Liver (tissue), 9 donors: Measurements from ENCODE around the gene FAM209A. TPM values are rescaled to one million over a fixed set of nuclear protein-coding genes. Genes with fewer than 3 reads are reported as not detected.
A peak's percentile ranks its signal among the peaks of the same experiment; 100 is the strongest.

Experiments used
- DNase-seq: peaks from one replicate; pipeline ENCODE4 v3.0.0-alpha.2; 2017; ENCODE audit warnings: low spot score
- H3K27ac ChIP-seq, 2 donors: one replicate each; pipeline ENCODE4 v1.7.0; 2013; ENCODE audit warnings: inconsistent platforms in 2 of 2, low read length in 2 of 2, control low read depth in 1 of 2, low read depth in 1 of 2, mild to moderate bottlenecking in 1 of 2
- H3K27me3 ChIP-seq, 4 donors: one replicate each; pipeline versions ENCODE4 v1.6.1 to v1.7.0; 2013; ENCODE audit warnings: low read length in 3 of 4, inconsistent platforms in 1 of 4, mild to moderate bottlenecking in 1 of 4, moderate library complexity in 1 of 4; ENCODE audit not compliant: control insufficient read depth in 4 of 4, insufficient read depth in 4 of 4
- H3K36me3 ChIP-seq, 4 donors: one replicate each; pipeline versions ENCODE4 v1.6.1 to v1.7.0; 2013; ENCODE audit warnings: low read length in 3 of 4, mild to moderate bottlenecking in 3 of 4, low read depth in 1 of 4, moderate library complexity in 1 of 4; ENCODE audit not compliant: control insufficient read depth in 4 of 4, insufficient read depth in 3 of 4
- H3K4me1 ChIP-seq, 4 donors: one replicate each; pipeline versions ENCODE4 v1.6.1 to v1.7.0; 2013; ENCODE audit warnings: low read length in 3 of 4, mild to moderate bottlenecking in 3 of 4, moderate library complexity in 1 of 4; ENCODE audit not compliant: control insufficient read depth in 4 of 4, insufficient read depth in 4 of 4
- H3K4me3 ChIP-seq, 3 donors: one replicate each; pipeline versions ENCODE4 v1.6.1 to v1.7.0; 2013; ENCODE audit warnings: low read length in 3 of 3, control low read depth in 1 of 3, low read depth in 1 of 3, mild to moderate bottlenecking in 1 of 3
- H3K9ac ChIP-seq, 2 donors: one replicate each; pipeline ENCODE4 v1.7.0; 2013; ENCODE audit warnings: low read length in 2 of 2, mild to moderate bottlenecking in 2 of 2, moderate library complexity in 2 of 2, control low read depth in 1 of 2, low read depth in 1 of 2
- H3K9me3 ChIP-seq, 4 donors: one replicate each; pipeline versions ENCODE4 v1.6.1 to v1.7.0; 2013; ENCODE audit warnings: low read length in 3 of 4; ENCODE audit not compliant: control insufficient read depth in 4 of 4
- EGR1 ChIP-seq, 2 donors: IDR thresholded peaks; 2 replicates each; pipeline ENCODE4 v1.6.1; 2016 to 2018; ENCODE audit warnings: antibody characterized with exemption in 2 of 2, low read depth in 2 of 2
- FOXA1 ChIP-seq: IDR thresholded peaks from 2 replicates; pipeline ENCODE4 v1.6.1; 2016; ENCODE audit warnings: antibody characterized with exemption
- FOXA2 ChIP-seq: IDR thresholded peaks from 2 replicates; pipeline ENCODE4 v1.6.1; 2016; ENCODE audit warnings: antibody characterized with exemption
- JUND ChIP-seq, 2 donors: IDR thresholded peaks; 2 replicates each; pipeline ENCODE4 v1.6.1; 2016; ENCODE audit warnings: antibody characterized with exemption in 2 of 2
- NR2F2 ChIP-seq: IDR thresholded peaks from 2 replicates; pipeline ENCODE4 v1.6.1; 2016; ENCODE audit warnings: antibody characterized with exemption
- RAD21 ChIP-seq, 2 donors: IDR thresholded peaks; 2 replicates each; pipeline ENCODE4 v1.6.1; 2016; ENCODE audit warnings: antibody characterized with exemption in 2 of 2, mild to moderate bottlenecking in 2 of 2
- RXRA ChIP-seq, 2 donors: IDR thresholded peaks; 2 replicates each; pipeline ENCODE4 v1.6.1; 2017 to 2018; ENCODE audit warnings: antibody characterized with exemption in 2 of 2, mild to moderate bottlenecking in 1 of 2
- SP1 ChIP-seq: IDR thresholded peaks from 2 replicates; pipeline ENCODE4 v1.6.1; 2018; ENCODE audit warnings: antibody characterized with exemption, mild to moderate bottlenecking
- TAF1 ChIP-seq: conservative IDR thresholded peaks from 2 replicates; pipeline ENCODE4 v1.6.1; 2016; ENCODE audit warnings: antibody characterized with exemption, mild to moderate bottlenecking
- WGBS: extraction: QIAGEN DNeasy Blood & Tissue Kit; methylation state at CpG from one replicate; pipeline ENCODE4 v1.1.7; 2013; 5-methylcytosine and 5-hydroxymethylcytosine counted together
- polyA plus RNA-seq, 2 donors: library from polyadenylated mRNA; stranded (reverse) in 1 of 2; unstranded in 1 of 2; fragments of 200-250 nt in 1 of 2; fragments of >200 nt in 1 of 2; fragmentation: Nextera tagmentation in 1 of 2; extraction: Ambion mirVana in 1 of 2; gene quantifications; one replicate each; pipeline versions ENCODE4 v1.2.1 to v1.2.3, GENCODE V29; 2013 to 2015
- total RNA-seq, 2 donors: library from RNA; depleted of rRNA; stranded (reverse); fragments of >200 nt; gene quantifications; one replicate each; pipeline ENCODE4 v1.2.3, GENCODE V29; 2014
- TF ChIP-seq, protein P1 (sequence below): IDR thresholded peaks from 2 replicates; pipeline ENCODE4 v1.6.1; 2016; ENCODE audit warnings: antibody characterized with exemption, mild to moderate bottlenecking
- TF ChIP-seq, protein P2 (sequence below): IDR thresholded peaks from 2 replicates; pipeline ENCODE4 v1.6.1; 2016; ENCODE audit warnings: antibody characterized with exemption
- donor health status: healthy.
- donor health status: healthy.
- donor health status: healthy.
- donor health status: healthy.
- donor health status: healthy.

FAM209A gene
- total and polyA plus RNA-seq, 4 donors = not detected

DNA sequence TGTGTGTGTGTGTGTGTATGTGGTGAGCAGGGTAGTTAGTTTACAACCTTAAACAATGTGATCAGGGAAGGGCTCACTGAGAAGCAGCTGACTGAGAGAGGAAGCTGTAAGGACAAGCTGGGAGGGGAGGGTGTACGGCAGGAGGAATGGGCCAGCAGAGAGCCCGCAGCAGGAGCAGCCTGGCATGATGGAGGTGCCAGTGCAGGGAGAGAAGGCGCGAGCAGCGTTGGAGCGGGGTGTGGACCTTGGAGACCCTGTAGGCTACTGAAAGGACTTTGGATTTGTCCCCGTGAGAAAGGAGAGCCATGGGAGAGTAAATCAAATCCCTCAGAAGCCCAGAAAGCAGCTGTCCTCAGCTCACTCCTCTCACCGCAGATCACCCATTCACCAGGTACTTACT is 27.0 kb downstream of the FAM209A start:
- no peak for DNase-seq
- no peak for TF ChIP-seq EGR1 (IDR thresholded peaks at IDR 0.05; ENCODE audit: low read depth in 2 of 2)
- TF ChIP-seq, protein P1, sequence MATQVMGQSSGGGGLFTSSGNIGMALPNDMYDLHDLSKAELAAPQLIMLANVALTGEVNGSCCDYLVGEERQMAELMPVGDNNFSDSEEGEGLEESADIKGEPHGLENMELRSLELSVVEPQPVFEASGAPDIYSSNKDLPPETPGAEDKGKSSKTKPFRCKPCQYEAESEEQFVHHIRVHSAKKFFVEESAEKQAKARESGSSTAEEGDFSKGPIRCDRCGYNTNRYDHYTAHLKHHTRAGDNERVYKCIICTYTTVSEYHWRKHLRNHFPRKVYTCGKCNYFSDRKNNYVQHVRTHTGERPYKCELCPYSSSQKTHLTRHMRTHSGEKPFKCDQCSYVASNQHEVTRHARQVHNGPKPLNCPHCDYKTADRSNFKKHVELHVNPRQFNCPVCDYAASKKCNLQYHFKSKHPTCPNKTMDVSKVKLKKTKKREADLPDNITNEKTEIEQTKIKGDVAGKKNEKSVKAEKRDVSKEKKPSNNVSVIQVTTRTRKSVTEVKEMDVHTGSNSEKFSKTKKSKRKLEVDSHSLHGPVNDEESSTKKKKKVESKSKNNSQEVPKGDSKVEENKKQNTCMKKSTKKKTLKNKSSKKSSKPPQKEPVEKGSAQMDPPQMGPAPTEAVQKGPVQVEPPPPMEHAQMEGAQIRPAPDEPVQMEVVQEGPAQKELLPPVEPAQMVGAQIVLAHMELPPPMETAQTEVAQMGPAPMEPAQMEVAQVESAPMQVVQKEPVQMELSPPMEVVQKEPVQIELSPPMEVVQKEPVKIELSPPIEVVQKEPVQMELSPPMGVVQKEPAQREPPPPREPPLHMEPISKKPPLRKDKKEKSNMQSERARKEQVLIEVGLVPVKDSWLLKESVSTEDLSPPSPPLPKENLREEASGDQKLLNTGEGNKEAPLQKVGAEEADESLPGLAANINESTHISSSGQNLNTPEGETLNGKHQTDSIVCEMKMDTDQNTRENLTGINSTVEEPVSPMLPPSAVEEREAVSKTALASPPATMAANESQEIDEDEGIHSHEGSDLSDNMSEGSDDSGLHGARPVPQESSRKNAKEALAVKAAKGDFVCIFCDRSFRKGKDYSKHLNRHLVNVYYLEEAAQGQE = no peak
- no peak for TF ChIP-seq TAF1
- no peak for TF ChIP-seq FOXA2
- TF ChIP-seq RAD21 (IDR thresholded peaks at IDR 0.05) = no peak
- TF ChIP-seq, protein P2, sequence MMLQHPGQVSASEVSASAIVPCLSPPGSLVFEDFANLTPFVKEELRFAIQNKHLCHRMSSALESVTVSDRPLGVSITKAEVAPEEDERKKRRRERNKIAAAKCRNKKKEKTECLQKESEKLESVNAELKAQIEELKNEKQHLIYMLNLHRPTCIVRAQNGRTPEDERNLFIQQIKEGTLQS = no peak
- Histone ChIP-seq H3K9me3 (no peaks in the 10 kb centered on the region), H3K27me3 (peaks cover 0 to 2% (median 0%) of the 10 kb centered on the region in 4 donors), H3K4me1 (no peaks in the 10 kb centered on the region), H3K4me3 (no peak overlapping the region), H3K9ac (no peak overlapping the region), H3K36me3 (no peaks in the 10 kb centered on the region), H3K27ac (no peak overlapping the region)
- 93% methylated on average over 8 of the region's 8 CpGs for WGBS

DNA sequence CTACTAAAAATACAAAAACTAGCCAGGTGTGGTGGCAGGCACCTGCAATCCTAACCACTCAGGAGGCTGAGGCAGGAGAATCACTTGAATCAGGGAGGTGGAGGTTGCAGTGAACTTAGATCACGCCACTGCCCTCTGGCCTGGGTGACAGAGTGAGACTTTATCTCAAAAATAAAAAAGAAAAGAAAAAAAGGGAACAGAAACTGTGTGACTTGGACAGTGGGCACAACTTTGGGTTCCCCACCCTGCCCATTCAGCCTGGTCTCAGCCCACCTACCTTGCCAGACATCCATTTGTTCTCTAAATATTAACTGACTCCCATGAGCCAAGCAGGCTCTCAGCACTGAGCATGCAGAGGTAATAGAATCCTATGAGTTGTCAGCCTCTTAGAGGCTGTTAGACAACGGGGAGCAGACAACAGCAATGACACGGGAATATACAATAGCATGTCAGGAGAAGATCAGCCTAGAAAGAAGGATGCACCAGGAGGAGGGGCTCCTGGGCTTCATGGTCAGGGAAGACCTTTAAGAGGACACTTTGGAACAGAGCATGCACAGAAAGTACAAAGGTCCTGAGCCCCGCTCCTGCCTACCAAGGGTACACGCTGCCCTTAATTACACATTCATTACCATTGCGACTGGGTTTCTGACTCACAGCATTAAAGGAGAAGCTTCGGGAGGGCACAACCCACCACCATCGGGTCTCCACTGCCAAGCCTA is 28.5 kb downstream of the FAM209A start:
- Histone ChIP-seq H3K4me1 (no peaks in the 10 kb centered on the region), H3K9ac (no peak overlapping the region), H3K9me3 (no peaks in the 10 kb centered on the region), H3K27me3 (peaks cover 0 to 2% (median 0%) of the 10 kb centered on the region in 4 donors), H3K36me3 (no peaks in the 10 kb centered on the region), H3K4me3 (no peak overlapping the region), H3K27ac (no peak overlapping the region)
- WGBS = 48% methylated on average over 8 of the region's 8 CpGs
- DNase-seq = no peak
- TF ChIP-seq EGR1 (IDR thresholded peaks at IDR 0.05; ENCODE audit: low read depth in 2 of 2) (no peak), SP1 (no peak), RAD21 (IDR thresholded peaks at IDR 0.05) (no peak), NR2F2 (no peak), RXRA (IDR thresholded peaks at IDR 0.05) (no peak)
- TF ChIP-seq, protein P1 = no peak

DNA sequence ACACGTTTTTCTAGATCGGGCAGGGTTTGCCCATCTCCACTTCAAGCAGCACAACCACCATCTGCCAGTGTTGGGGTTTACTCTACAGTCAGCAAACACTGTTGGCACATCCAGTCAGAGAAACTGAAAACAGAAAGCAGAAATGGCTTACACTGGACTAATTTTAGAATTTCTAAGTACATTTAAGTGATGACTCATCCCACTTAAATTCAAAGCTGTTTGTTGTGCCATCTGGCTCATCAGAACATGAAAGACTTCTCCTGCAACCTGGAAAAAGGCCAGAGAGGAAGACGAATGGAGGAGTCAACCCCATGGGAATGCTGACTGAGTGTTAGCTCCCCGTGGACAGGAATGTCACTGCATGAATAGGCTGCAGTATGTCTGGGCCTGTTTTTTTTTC is 30.3 kb downstream of the FAM209A start:
- Histone ChIP-seq H3K27me3 (peaks cover 0 to 2% (median 0%) of the 10 kb centered on the region in 4 donors), H3K9me3 (no peaks in the 10 kb centered on the region), H3K4me3 (no peak overlapping the region), H3K9ac (no peak overlapping the region), H3K36me3 (no peaks in the 10 kb centered on the region), H3K27ac (no peak overlapping the region), H3K4me1 (no peaks in the 10 kb centered on the region)
- 47% methylated on average over 4 of the region's 4 CpGs for WGBS
- DNase-seq = no peak
- no peak for TF ChIP-seq FOXA1
- peak; percentile 43 to 74 for TF ChIP-seq JUND (IDR thresholded peaks at IDR 0.05)
